ENCODE data around the gene SSTR5.

The SSTR5 gene

GRCh38 chr16:1055557-1055924 lies 17.0 kb upstream of the SSTR5 start:
- no peak for DNase-seq

GRCh38 chr16:1056196-1056595 lies 16.4 kb upstream of the SSTR5 start:
- no peak for DNase-seq

- no peak for DNase-seq
Measured at GRCh38 chr16:1057252-1057932, 15.2 kb upstream of the SSTR5 start.

GRCh38 chr16:1058216-1058615 lies 14.3 kb upstream of the SSTR5 start:
- DNase-seq, result no peak

- no peak for DNase-seq
Measured at GRCh38 chr16:1059310-1059709, 13.2 kb upstream of the SSTR5 start.

GRCh38 chr16:1060416-1061340 lies 11.9 kb upstream of the SSTR5 start:
- DNase-seq, result no peak

GRCh38 chr16:1061769-1062505 lies 10.6 kb upstream of the SSTR5 start:
- DNase-seq, result no peak

GRCh38 chr16:1062895-1063294 lies 9.7 kb upstream of the SSTR5 start:
- no peak for DNase-seq

- DNase-seq, result no peak
Measured at GRCh38 chr16:1063728-1064127, 8.8 kb upstream of the SSTR5 start.

- DNase-seq, result no peak
Measured at GRCh38 chr16:1065469-1066128, 6.9 kb upstream of the SSTR5 start.

- peak; percentile 54 for DNase-seq
Measured at GRCh38 chr16:1066584-1067172, 5.9 kb upstream of the SSTR5 start.

GRCh38 chr16:1067629-1068028 lies 4.9 kb upstream of the SSTR5 start:
- no peak for DNase-seq

GRCh38 chr16:1068451-1068850 lies 4.1 kb upstream of the SSTR5 start:
- DNase-seq, result no peak

- DNase-seq, result no peak
Measured at GRCh38 chr16:1069154-1069553, 3.4 kb upstream of the SSTR5 start.

- peak; percentile 42 for DNase-seq
Measured at GRCh38 chr16:1070084-1070863, 2.3 kb upstream of the SSTR5 start.

GRCh38 chr16:1070864-1071408 lies 1.6 kb upstream of the SSTR5 start:
- DNase-seq, result no peak

GRCh38 chr16:1071561-1072225 lies 854 bp upstream of the SSTR5 start:
- DNase-seq, result no peak

- no peak for DNase-seq
Measured at GRCh38 chr16:1073262-1073558, 663 bp downstream of the SSTR5 start.

- no peak for DNase-seq
Measured at GRCh38 chr16:1073566-1074378, 1.2 kb downstream of the SSTR5 start.

- no peak for DNase-seq
Measured at GRCh38 chr16:1074379-1074649, 1.8 kb downstream of the SSTR5 start.

GRCh38 chr16:1075546-1075945 lies 3.0 kb downstream of the SSTR5 start:
- no peak for DNase-seq

Measured in COR-L47 (cell line).